DND-41 (cell line): Measurements from ENCODE around the gene DUSP28.

Experiments
- ATAC-seq: fragments of 200-7000 bp; cut with Tn5 transposase; 3 replicates; pipeline ENCODE4 v1.9.1; 2021; ENCODE audit warnings: low read depth; ENCODE audit not compliant: insufficient read depth
- DNase-seq: peaks from one replicate; pipeline ENCODE4 v3.0.0-alpha.2; 2020
- H2AFZ ChIP-seq: 2 replicates; pipeline ENCODE4 v1.6.0; 2012; ENCODE audit warnings: low read depth, low read length
- H3K27ac ChIP-seq: 2 replicates; pipeline ENCODE4 v1.5.1; 2012; ENCODE audit warnings: low read length, inconsistent platforms
- H3K27me3 ChIP-seq: fragments of 200-600 bp; sonication (generic); 2 replicates; pipeline ENCODE4 v1.6.0; 2012; ENCODE audit warnings: low read length, mild to moderate bottlenecking, inconsistent platforms; ENCODE audit not compliant: insufficient read depth, poor library complexity
- H3K36me3 ChIP-seq: 2 replicates; pipeline ENCODE4 v1.5.1; 2012; ENCODE audit warnings: low read length, inconsistent platforms; ENCODE audit not compliant: insufficient read depth
- H3K4me1 ChIP-seq: 2 replicates; pipeline ENCODE4 v1.5.1; 2012; ENCODE audit warnings: mild to moderate bottlenecking, low read length; ENCODE audit not compliant: insufficient read depth
- H3K4me2 ChIP-seq: 2 replicates; pipeline ENCODE4 v1.6.0; 2012; ENCODE audit warnings: mild to moderate bottlenecking, moderate library complexity, low read length, inconsistent platforms; ENCODE audit not compliant: insufficient read depth
- H3K4me3 ChIP-seq, 2 experiments: fragments of 200-600 bp in 1 of 2; shearing (Covaris generic) in 1 of 2; 2 replicates each; pipeline ENCODE4 v1.5.1; 2012 to 2016; ENCODE audit warnings: inconsistent platforms in 2 of 2, low read length in 2 of 2, mild to moderate bottlenecking in 2 of 2, low read depth in 1 of 2, moderate library complexity in 1 of 2
- H3K79me2 ChIP-seq: 2 replicates; pipeline ENCODE4 v1.6.0; 2012; ENCODE audit warnings: low read length, inconsistent platforms; ENCODE audit not compliant: insufficient read depth
- H3K9ac ChIP-seq: 2 replicates; pipeline ENCODE4 v1.6.0; 2012; ENCODE audit warnings: low read depth, mild to moderate bottlenecking, inconsistent platforms, low read length, moderate library complexity
- H3K9me3 ChIP-seq: 2 replicates; pipeline ENCODE4 v1.5.1; 2012; ENCODE audit warnings: low read length, moderate library complexity, mild to moderate bottlenecking, inconsistent platforms; ENCODE audit not compliant: insufficient read depth, severe bottlenecking
- H4K20me1 ChIP-seq: 2 replicates; pipeline ENCODE4 v1.6.0; 2012; ENCODE audit warnings: low read length; ENCODE audit not compliant: insufficient read depth
- CTCF ChIP-seq: IDR thresholded peaks from 2 replicates; pipeline ENCODE4 v1.5.1; 2012; ENCODE audit warnings: borderline replicate concordance, low read length, moderate library complexity, mild to moderate bottlenecking; ENCODE audit not compliant: poor library complexity, severe bottlenecking; ENCODE audit errors: extremely low read depth
- EZH2 ChIP-seq: IDR thresholded peaks from 3 replicates; pipeline ENCODE4 v1.6.1; 2012; ENCODE audit warnings: borderline replicate concordance, low read depth, mild to moderate bottlenecking, moderate library complexity, low read length, inconsistent platforms; ENCODE audit not compliant: severe bottlenecking

DUSP28 gene

DNA sequence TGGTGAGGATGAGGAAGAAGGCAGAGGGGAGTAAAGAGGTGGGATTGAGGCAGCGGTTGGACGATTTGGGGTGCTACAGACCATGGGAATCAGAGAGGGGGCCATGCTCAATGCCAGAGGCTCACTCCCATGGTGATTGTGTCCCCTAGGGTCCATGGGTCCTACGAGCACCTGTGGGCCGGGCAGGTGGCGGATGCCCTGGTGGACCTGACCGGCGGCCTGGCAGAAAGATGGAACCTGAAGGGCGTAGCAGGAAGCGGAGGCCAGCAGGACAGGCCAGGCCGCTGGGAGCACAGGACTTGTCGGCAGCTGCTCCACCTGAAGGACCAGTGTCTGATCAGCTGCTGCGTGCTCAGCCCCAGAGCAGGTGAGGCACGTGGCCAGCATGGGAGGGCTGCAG is 31.6 kb downstream of the DUSP28 start:
- Histone ChIP-seq H3K4me1 (peaks cover 22% of the 10 kb centered on the region), H3K36me3 (peaks cover 74% of the 10 kb centered on the region), H2AFZ (no peak overlapping the region), H3K4me3 (no peak overlapping the region), H3K9me3 (no peaks in the 10 kb centered on the region), H3K79me2 (peaks cover 77% of the 10 kb centered on the region), H4K20me1 (peaks cover 98% of the 10 kb centered on the region), H3K9ac (no peak overlapping the region), H3K4me2 (no peak overlapping the region), H3K27ac (no peak overlapping the region), H3K27me3 (no peaks in the 10 kb centered on the region)
- DNase-seq, result no peak
- no peak for TF ChIP-seq CTCF
- TF ChIP-seq EZH2, result no peak
- no peak for ATAC-seq

GRCh38 chr2:240593026-240593702 is 33.0 kb downstream of the DUSP28 start:
- Histone ChIP-seq H3K4me2 (no peak overlapping the region), H2AFZ (no peak overlapping the region), H3K27ac (no peak overlapping the region), H4K20me1 (peaks cover 98% of the 10 kb centered on the region), H3K9ac (no peak overlapping the region), H3K4me3 (no peak overlapping the region), H3K4me1 (peaks cover 11% of the 10 kb centered on the region), H3K9me3 (no peaks in the 10 kb centered on the region), H3K36me3 (peaks cover 87% of the 10 kb centered on the region), H3K79me2 (peaks cover 63% of the 10 kb centered on the region), H3K27me3 (no peaks in the 10 kb centered on the region)
- no peak for TF ChIP-seq EZH2
- TF ChIP-seq CTCF, result no peak
- ATAC-seq (no peak), DNase-seq (no peak)

GRCh38 chr2:240593703-240594451 is 33.7 kb downstream of the DUSP28 start:
- no peak overlapping the region for H3K9ac ChIP-seq
- H4K20me1 ChIP-seq, result peaks cover 93% of the 10 kb centered on the region
- H3K79me2 ChIP-seq, result peaks cover 56% of the 10 kb centered on the region
- peaks cover 94% of the 10 kb centered on the region for H3K36me3 ChIP-seq
- no peak for TF ChIP-seq EZH2
- no peak for TF ChIP-seq CTCF
- DNase-seq (no peak), ATAC-seq (no peak)
- H3K27ac ChIP-seq, result no peak overlapping the region
- H3K4me2 ChIP-seq, result no peak overlapping the region
- H3K4me3 ChIP-seq, result no peak overlapping the region
- no peaks in the 10 kb centered on the region for H3K9me3 ChIP-seq
- H3K27me3 ChIP-seq, result no peaks in the 10 kb centered on the region
- H3K4me1 ChIP-seq, result peaks cover 4% of the 10 kb centered on the region; the same call in 1 of the 2 replicates
- no peak overlapping the region for H2AFZ ChIP-seq
